ENCODE data around the gene ZMYM2.
A peak's percentile ranks its signal among the peaks of the same experiment; 100 is the strongest.

The ZMYM2 gene

GRCh38 chr13:20049558-20050473, 91.3 kb downstream of the ZMYM2 start:
- DNase-seq = no peak

DNA sequence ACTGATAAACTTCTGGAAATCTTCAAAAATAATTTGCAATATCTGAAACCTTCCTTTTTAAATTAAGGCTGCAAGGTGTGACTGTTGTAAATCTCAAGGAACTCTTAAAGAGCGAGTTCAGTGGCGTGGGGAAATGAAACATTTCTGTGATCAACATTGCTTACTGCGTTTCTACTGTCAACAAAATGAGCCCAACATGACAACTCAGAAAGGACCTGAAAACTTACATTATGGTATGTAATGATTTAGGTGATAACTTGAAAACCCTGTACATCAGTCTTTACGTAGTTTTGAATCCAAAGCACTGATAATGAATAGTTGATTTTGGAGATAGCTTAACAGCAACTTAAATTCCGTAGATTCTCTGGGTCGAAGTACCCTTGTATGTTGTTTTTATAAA, 92.8 kb downstream of the ZMYM2 start:
- no peak for DNase-seq

DNA sequence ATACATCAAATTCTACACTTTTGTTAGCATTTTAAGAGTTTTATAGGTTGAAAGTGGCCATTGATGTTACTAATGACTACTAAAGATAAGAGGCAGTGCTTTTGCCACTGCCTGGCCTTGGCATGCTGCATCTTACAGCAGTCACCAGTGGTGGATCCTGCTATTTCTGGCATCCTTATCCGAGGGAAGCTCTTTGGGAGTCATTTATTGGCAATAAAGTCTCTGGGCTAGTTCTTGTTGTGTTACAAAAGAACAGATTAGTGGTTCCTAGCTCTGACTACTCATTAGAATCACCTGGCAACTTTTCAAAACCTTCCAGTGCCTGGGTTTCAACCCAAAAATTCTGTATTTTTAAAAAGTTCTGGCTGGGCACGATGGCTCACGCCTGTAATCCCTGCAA, 94.5 kb downstream of the ZMYM2 start:
- DNase-seq = no peak

- DNase-seq = no peak
Observed at GRCh38 chr13:20053891-20054290, 95.4 kb downstream of the ZMYM2 start.

GRCh38 chr13:20054586-20054985, 96.1 kb downstream of the ZMYM2 start:
- DNase-seq = no peak

DNA sequence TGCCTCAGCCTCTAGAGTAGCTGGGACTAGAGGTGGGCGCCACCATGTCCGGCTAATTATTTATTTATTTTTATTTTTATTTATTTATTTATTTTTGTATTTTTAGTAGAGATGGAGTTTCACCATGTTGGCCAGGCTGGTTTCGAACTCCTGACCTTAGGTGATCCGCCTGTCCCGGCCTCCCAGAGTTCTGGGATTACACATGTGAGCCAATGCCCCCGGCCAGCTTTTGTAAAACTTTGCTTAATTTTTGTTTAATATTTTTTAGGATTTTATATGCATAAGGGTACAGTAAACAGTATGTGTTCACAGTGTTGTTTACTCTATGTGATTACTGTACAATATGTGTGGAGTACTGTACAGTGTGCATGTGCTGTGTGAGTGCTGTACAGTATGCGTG, 98.7 kb downstream of the ZMYM2 start:
- no peak for DNase-seq

GRCh38 chr13:20057963-20058362, 99.4 kb downstream of the ZMYM2 start:
- DNase-seq = no peak

DNA sequence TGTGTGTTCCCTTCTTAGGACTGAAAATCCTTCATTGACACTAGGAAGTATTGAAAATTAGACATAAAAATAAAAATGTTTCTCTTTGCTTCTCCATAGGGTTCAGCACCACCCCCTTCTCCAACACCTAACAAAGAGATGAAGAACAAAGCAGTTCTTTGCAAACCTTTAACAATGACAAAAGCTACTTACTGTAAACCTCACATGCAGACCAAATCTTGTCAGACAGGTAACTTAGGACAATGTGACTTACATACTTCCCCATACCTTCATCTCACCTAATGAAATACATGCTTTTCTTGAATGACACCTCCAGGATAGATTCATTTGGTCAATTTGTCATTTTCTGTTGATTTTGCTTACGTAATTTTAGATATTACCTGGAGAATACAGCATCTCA, 99.9 kb downstream of the ZMYM2 start:
- DNase-seq = no peak

DNA sequence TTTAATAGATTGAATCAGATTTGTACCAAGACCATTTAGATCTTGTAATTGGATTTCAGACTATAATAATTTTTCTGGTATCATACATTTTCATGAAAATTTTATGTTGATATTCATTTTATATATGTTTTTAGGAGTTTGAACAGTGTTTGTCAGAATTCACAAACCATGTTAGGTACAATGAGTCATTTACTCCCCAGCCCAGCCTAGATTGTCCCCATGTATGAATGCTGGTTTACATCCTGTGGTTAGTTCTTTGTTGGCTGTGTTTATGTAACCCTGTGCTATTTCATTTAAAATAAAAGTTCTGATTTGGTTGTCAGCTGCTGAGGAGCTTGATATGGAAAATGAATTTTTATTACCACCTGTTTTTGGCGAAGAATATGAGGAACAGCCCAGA, 105.6 kb downstream of the ZMYM2 start:
- DNase-seq = no peak

DNA sequence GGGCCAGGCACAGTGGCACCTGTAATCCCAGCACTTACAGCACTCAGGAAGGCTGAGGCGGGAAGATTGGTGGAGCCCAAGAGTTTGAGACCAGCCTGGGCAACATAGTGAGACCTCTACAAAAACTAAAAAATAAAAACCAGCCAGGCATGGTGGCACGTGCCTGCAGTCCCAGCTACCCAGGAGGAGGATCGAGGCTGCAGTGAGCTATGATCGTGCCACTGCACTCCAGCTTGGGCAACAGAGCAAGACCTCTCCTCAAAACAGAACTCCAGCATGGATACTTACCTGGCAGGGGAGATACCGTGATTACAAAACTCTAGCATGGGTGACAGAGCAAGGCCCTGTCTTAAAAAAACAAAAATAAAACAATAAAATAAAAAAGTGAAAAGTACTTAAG, 107.0 kb downstream of the ZMYM2 start:
- no peak for DNase-seq

DNA sequence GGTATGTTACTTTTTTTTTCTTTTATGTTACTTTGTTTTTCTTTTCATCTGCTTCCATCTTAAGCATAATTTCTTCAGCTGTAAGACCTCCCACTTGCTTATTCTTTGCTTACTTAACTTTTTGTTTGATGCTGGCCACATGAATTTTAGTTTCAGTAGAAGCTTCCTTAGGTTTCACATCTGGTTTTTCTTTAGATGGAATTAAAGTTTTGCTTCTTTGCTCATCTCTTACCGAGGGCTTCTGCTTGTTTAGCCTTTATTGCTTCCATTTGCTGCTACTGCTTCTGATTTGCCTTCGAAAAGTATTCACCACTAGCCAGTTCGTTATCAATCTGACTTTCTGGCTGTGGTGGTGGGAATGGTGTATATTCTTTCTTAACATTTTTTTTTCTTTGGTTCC, 111.4 kb downstream of the ZMYM2 start:
- no peak for DNase-seq

GRCh38 chr13:20073775-20074174, 115.2 kb downstream of the ZMYM2 start:
- DNase-seq = no peak

- DNase-seq = no peak
Observed at GRCh38 chr13:20074966-20075365, 116.4 kb downstream of the ZMYM2 start.

GRCh38 chr13:20077086-20077485, 118.6 kb downstream of the ZMYM2 start:
- no peak for DNase-seq

DNA sequence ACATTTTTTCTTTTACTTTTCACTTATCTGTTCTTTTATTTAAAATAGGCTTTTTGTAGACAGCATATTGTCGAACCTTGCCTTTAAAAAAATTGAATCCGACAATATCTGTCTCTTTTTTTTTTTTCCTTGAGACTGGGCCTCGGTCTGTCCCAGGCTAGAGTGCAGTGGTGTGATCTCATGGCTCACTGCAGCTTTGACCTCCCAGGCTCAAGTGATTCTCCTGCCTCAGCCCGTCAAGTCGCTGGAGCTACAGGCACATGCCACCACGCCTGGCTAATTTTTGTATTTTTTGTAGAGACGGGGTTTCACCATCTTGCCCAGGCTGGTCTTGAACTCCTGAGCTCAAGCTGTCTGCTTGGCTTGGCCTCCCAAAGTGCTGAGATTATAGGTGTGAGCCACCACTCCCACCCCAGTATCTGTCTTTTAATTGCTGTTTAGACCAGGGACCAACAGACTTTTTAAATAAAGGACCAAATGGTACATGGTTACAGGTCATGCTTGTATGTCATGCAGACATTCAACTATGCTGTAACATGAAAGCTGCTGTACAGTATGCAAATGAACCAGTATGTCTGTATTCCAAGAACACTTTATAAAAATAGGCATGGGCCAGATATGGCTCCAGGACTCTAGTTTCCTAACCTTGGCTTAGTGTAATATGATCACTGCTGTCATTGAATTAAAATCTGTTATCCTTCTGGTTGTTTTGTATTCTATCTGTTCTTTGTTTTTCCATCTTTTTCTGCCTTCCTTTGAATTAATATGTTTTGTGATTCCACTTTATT, 122.0 kb downstream of the ZMYM2 start:
- no peak for DNase-seq

DNA sequence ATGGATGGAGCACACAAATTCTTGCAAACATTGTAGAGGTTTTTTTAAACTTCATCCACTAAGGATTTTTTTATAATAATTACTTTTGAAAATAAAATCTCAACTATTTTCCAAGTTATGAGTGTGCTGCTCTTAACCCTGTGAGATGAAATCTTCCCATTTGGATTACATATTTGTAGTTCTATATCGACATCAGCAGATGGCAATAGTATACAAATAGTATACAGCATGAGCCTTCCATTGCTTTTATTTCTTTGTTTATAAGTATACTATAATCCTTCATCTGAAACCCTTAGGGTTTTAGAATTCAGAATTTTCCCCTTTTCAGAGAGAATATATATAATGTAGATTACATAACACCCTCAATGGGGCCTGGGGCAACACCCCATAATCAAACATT, 131.8 kb downstream of the ZMYM2 start:
- no peak for DNase-seq

DNA sequence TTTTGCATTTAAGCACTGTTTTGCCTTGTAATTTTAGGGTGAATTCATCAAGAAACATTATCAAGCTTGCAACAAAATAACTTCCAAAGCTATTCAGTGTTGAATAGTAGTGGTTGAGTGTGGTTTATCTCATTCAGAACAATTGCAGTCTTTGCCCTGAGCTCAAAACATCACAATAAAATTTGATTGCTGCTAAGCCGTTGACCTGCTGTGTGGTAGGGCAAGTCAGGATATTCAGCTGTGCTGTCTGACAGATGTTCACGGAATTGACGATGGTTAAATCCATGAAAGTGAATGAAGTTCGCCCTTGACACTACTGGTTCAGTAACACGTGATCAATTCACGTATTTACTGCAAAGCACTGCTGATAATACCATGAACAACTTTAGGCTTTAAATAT, 135.4 kb downstream of the ZMYM2 start:
- DNase-seq = no peak

DNA sequence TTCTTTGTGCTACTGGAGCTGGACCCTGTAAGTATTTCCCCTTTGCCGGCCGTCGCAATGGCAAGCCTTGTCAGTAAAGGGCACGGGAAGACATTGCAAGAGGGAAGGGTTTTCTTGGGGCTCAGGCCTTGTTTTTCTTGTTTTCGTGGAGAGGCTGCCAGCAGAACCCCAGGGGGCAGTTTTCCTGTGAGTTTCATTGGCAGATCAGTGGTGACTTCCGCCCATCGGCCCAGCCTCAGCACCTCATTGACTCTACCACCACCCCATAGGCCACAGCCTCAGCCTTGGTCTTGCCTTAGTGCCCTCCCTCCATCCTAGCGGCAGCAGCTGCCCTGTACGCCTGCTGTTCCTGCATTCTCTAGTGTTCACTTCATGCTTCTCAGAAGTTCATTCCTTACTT, 140.8 kb downstream of the ZMYM2 start:
- DNase-seq = no peak

DNA sequence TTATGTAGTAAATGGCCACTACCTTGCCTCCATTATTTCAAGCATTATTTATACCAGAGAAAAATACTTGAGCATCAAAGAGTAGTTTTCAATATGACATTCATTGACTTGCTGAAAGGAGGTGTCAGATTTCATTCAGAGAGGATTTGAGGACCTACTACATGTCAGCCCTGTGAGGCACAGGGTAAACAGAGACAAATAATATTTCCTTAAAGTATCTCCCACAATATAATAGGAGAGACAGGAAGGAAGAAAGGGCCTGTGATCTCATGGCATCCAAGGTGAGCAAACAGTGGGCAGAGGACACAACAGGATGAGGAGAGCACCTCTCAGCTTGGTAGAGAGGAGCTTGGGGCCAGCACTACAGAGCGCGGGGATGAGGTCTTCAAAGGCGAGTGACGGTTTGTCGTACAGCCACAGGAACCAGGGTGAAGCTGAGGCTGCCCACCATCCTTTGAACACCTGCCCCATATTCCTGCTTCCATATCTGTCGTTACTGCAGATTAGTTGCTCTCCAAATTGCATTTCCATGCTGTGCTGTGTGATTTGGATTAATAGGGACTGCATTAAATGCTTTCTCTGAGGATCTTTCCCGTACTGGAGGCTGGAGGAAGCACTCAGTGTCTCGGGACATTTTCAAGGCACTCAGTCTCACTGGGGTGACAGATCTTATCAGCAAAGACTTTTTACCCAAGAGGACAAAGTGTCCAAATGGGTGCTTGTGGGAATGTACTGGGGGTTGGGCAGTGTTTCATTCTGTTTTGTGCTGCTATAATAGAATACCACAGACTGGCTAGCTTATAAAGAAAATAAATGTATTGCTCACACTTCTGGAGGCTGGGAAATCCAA, 143.2 kb downstream of the ZMYM2 start:
- no peak for DNase-seq

- peak; percentile 48 for DNase-seq
Observed at GRCh38 chr13:20102525-20103180, 144.1 kb downstream of the ZMYM2 start.

DNA sequence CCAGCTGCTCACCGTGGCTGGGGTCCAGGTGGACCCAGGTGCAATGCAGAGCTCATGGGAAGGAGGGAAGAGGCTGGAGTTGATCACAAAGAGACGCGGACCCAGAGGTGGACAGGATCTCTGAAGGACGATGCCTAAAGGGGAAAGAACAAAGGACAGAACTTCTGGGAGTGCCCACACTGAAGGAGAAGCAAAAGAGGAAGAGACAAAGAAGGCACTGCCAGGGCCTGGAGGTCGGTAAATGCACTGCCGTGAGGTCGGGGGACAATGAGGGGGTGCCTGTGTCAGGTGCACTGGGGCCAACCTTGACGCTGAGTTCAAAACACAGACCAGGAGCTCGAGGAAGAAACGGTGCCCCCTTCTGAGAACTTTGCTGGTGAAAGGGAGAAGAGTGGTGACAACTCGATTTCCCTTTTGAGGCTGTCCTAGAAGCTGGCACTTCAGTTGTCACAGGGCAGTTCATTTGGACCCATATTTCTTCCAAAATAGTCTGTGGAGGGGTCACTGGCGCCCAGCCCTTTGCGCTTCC, 146.7 kb downstream of the ZMYM2 start:
- no peak for DNase-seq

DNA sequence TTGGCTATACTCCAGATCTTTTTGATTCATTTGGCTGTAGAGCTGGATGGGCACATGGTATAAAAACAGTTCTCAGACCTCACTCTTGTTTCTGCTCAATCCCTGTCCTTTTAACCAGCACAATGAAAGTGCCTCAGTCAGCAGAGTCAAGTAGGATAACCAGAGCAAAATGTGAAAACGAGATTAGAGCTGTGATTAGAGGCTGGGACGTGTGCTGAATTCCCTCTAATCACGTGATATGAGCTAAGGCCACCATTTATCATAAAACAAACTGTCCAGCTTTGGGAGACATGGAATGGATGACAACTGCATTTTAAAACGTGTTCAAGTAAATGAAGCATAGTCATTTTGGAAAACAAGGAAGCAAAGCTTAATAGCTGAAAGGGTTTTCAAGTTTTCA, 148.2 kb downstream of the ZMYM2 start:
- DNase-seq = no peak
